Raji (cell line): Measurements from ENCODE around the gene KCTD13.

ENCODE experiments used
- POLR2A ChIP-seq: IDR thresholded peaks from 2 replicates; pipeline ENCODE4 v1.6.1; 2011; ENCODE audit warnings: low read depth, low read length, control low read depth; ENCODE audit not compliant: insufficient read depth

Gene KCTD13

GRCh38 chr16:29898135-29898803, 27.8 kb downstream of the KCTD13 start:
- no peak for TF ChIP-seq POLR2A

GRCh38 chr16:29897333-29897732, 28.7 kb downstream of the KCTD13 start:
- no peak for TF ChIP-seq POLR2A

DNA sequence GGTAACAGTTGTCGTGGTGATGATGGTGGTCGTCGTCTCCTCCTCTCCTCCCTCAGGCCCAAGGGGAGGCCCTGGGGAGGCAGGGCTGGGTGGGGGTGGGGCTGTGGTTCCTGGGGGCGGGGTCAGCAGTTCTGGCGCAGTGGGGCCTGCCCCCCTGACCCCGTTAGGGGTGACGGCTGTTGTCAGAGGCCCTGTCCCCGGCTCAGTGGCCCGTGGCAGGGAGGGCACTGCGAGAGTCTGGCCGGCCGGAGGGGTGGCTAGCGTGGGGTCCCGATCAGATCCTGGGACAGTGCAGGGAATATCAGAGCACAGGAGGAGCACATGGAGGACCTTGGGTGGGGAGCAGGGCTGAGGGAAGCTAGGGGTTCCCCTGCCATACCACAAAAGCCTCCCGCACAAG, 29.2 kb downstream of the KCTD13 start:
- TF ChIP-seq POLR2A: no peak

DNA sequence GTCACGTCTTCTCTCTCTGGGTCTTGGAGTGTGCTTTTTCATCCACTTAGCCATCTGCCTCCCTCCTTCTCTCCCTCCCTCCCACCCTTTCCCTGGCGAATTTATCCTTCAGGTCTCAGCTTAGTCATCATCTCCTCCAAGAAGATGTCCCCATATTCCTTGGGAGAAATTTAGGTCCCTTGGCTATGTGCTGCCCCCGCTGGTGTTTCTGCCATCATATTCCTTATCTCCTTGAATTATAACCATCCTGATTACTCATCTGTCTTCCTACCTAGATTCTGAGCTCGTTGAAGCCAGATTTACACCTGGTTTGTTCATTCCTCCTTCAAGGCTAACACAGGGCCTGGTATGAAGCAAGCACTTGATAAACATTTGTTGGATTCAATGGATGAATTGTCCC, 31.7 kb downstream of the KCTD13 start:
- no peak for TF ChIP-seq POLR2A

GRCh38 chr16:29893553-29893952, 32.5 kb downstream of the KCTD13 start:
- TF ChIP-seq POLR2A: no peak

GRCh38 chr16:29892458-29892813, 33.6 kb downstream of the KCTD13 start:
- TF ChIP-seq POLR2A: no peak

DNA sequence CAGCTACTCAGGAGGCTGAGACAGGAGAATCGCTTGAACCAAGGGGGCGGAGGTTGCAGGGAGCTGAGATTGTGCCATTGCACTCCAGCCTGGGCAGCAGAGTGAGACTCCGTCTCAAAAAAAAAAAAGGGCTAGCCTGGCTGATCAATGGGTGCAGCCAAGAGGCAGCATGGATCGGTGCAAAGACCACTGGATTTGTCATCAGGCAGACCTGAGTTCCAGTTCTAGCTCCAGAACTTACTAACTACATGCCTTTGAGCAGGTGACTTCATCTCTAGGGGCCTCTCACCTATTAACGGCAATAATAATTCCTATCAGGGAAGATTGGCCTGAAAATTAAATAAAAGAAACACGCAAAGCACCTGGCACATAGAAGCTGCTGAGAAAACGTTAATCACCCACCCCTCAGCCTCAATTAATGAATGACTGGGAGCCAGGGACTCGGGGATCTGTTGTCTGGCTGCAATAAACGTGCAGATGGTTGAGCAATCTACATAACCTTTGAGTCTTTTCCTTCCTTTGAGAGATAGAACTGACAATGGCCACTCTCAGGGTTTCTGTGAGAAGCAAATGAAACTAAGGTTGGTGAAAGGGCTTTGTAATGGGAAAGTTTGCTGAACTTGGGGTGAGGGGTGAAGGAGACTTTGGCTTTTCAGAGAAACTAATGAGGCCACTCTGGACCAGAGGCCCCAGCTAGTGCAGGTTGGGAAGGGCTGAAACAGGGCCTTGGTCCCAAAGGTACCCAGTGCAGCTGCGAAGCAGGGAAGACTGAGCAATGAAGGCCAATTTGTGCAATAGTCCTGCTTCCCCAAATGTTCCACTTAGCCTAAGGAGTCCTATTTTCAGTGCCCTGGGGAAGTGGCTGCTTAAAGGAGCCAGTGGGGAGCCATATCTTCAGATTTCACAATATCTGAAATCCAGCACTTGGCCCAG, 34.2 kb downstream of the KCTD13 start:
- TF ChIP-seq POLR2A: no peak

GRCh38 chr16:29883987-29884386, 42.0 kb downstream of the KCTD13 start:
- no peak for TF ChIP-seq POLR2A

DNA sequence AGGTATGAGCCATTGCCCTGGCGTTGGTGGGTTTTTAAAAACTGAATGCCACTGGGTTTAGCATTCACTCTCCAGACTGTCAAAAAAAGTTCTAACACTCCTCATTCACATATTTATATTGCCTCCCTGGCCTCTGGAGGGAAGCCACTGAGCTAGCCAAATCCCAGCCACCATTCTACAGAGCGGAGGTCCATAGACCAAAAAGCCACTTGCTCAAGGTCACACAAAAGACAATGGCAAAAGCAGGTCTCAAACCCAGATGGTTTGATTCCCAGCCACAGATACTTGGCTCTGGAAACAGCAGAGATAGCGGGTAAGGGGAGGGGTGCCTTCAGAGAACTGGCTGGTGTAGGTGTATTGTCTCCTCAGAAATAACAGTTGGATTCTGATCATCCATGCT, 45.0 kb downstream of the KCTD13 start:
- TF ChIP-seq POLR2A: no peak

- no peak for TF ChIP-seq POLR2A
Observed at GRCh38 chr16:29878172-29878571, 47.9 kb downstream of the KCTD13 start.

DNA sequence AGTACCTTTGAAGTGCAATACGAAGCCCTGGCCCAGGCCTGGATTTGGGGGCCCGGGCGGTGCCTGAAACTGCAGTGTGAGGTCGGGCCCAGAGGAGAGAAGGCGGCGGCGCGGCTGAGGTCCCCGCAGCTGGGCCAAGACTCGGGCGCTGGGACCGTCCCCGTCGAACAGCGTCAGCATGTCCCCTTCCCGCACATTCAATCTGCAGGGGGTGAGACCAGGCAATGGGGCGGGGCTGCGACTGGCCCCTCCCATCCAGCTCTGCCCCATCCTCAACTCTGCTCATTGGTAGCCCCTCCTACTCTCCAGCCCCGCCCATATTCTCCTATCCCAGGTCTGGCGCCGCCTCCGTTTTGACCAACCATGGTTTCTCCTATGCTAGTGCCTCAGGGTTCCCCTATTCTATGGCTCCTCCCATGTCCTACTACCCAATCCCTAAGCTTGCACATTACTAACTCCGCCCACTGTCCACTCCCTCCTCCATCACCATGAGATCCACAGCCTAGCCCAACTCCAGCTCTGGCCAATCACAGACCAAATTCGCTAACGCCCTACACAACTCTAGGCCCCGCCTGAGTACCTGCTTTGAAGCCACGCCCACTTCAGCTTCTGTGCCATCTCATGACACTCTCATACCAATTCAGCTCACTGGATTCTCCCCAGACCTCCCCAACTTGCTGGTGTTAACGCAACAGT, 48.6 kb downstream of the KCTD13 start:
- TF ChIP-seq POLR2A: no peak

DNA sequence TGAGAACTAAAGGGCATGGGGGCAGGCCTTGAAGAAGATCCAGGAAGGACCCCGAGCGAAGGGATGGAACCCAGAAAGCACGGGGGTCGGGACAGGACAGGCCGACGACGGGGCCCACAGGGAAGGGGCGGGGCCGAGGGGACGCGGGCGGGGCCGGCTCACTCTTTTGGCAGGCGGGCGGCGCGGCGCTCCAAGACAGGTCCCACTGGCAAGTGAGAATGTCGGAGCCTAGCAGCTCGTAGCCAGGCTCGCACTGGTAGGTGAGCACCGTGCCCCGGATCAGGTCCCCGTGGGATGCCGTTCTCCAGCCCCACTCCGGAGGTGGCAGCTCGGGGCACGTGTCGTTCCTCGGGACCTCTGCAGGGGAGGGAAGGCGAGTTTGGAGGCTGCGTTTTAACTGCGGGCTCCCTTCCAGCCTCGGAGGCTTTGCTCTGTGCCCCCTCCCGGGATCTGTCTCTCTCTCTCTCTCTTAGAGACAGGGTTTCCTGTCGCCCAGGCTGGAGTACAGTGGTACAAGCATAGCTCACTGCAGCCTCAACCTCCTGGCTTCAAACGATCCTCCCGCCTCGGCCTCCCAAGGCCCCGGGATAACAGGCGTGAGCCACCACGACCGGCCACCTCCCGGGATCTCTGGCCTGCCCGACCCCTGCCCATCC, 49.3 kb downstream of the KCTD13 start:
- no peak for TF ChIP-seq POLR2A

- no peak for TF ChIP-seq POLR2A
Observed at GRCh38 chr16:29876217-29876593, 49.8 kb downstream of the KCTD13 start.

GRCh38 chr16:29875206-29875605, 50.8 kb downstream of the KCTD13 start:
- no peak for TF ChIP-seq POLR2A

DNA sequence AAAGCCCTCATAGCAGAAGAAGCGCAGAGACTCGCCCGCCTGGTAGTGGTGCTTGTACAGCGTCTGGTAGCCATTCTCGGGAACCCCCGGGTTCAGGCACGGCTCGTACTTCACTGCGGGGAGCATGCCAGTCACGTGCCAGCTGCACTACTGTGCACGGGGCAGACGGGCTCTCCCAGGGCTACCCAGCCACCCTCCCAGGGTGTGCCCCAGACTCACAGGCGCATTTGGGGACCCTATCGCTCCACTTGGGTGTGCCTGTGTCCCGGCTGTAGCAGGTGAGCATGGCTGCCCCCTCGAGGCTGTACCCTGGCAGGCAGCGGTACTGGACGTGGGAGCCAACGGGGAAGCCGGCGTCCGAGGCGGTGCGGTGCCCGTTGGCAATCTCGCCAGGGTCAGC, 52.7 kb downstream of the KCTD13 start:
- TF ChIP-seq POLR2A: no peak
